ENCODE data around the gene ERGIC1. TPM values are rescaled to one million over a fixed set of nuclear protein-coding genes. Genes with fewer than 3 reads are reported as not detected.

Gene ERGIC1
- total RNA-seq, 3 donors from 2014 or later (not counting 1 experiment from before 2014, with no cell fraction given): 86.2 to 126 (median 121) TPM

DNA sequence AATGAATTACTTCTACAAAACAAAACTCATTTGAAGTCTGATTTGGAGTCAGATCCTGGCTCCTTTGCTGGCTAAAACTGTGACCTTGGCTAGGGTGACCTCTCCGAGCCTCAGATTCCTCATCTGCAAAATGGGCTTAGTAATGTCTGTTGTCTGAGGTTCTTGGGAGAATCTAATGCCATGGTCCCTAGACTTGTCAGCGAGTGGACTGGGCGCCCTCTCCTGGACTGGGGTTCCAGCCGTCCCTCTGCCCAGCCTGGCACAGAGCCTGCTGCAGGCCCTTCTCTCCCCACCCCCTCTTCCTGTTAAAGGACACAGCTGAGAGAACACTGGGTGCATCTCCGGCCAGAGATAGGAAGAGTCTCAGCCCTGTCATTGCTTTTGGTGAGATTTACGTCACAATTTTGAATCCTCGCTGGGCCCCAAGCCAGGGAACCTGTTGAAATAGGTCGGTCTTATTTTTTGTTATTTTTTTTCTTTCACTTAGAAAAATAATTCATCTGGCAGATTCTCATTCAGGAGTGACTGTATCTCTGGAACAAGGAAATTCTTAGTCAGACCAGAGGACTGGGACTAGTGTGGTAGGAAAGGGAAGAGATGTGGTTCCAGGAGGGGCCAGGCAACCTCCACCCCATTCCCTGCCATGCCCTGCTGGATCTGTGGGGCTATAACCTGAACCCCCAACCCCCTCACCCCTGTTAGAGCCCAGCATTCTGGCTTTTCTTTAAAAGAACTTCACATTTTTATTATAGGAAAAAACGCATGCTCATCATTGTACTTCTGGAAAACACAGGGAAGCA lies 77.0 kb downstream of the ERGIC1 start:
- peak; percentile 51 to 67 (median 59) for ATAC-seq
- H3K4me3 Mint-ChIP-seq: no peak overlapping the region
- peak in 1 of 2 donors; percentile 40 for DNase-seq

GRCh38 chr5:172911628-172911880 lies 77.5 kb downstream of the ERGIC1 start:
- WGBS (ENCODE audit: insufficient coverage): 96% methylated on average over 2 of the region's 2 CpGs
- DNase-seq (no peak), ATAC-seq (no peak)
- Mint-ChIP-seq H3K4me1 (peaks cover 7 to 20% of the 10 kb centered on the region in 2 donors), H3K9me3 (no peaks in the 10 kb centered on the region), H3K27ac (peak overlapping the region in 1 of 2 donors; percentile 59), H3K4me3 (no peak overlapping the region), H3K27me3 (ENCODE audit: low read depth in 2 of 2) (no peaks in the 10 kb centered on the region), H3K36me3 (no peaks in the 10 kb centered on the region)
- Histone ChIP-seq H3K27ac (ENCODE audit: low read length) (peak overlapping the region; percentile 60), H3K4me1 (ENCODE audit: control insufficient read depth, insufficient read depth, low read length) (peaks cover 9% of the 10 kb centered on the region), H3K27me3 (ENCODE audit: control insufficient read depth, insufficient read depth, low read length) (no peaks in the 10 kb centered on the region), H3K4me3 (ENCODE audit: low read length) (no peak overlapping the region), H3K36me3 (ENCODE audit: control insufficient read depth, insufficient read depth, low read length) (peaks cover 37% of the 10 kb centered on the region), H3K9me3 (ENCODE audit: control insufficient read depth, insufficient read depth, low read length) (no peaks in the 10 kb centered on the region)
- intact Hi-C loops (cut with micrococcal nuclease): no loop called here
- no peak for TF ChIP-seq CTCF (IDR thresholded peaks at IDR 0.05)

More for the DNA sequence above, 77.0 kb downstream of the ERGIC1 start:
- H3K4me3 ChIP-seq (ENCODE audit: low read length): no peak overlapping the region
- intact Hi-C loops (cut with micrococcal nuclease): no loop called here
- H3K27me3 Mint-ChIP-seq (ENCODE audit: low read depth in 2 of 2): no peaks in the 10 kb centered on the region
- no peaks in the 10 kb centered on the region for H3K36me3 Mint-ChIP-seq
- no peaks in the 10 kb centered on the region for H3K9me3 Mint-ChIP-seq
- no peaks in the 10 kb centered on the region for H3K9me3 ChIP-seq (ENCODE audit: control insufficient read depth, insufficient read depth, low read length)
- 66% methylated on average over 8 of the region's 9 CpGs for WGBS (ENCODE audit: insufficient coverage)
- peaks cover 9% of the 10 kb centered on the region for H3K4me1 ChIP-seq (ENCODE audit: control insufficient read depth, insufficient read depth, low read length)
- no peaks in the 10 kb centered on the region for H3K27me3 ChIP-seq (ENCODE audit: control insufficient read depth, insufficient read depth, low read length)
- H3K27ac Mint-ChIP-seq: peak overlapping the region; percentile 54 to 59
- no peak for TF ChIP-seq CTCF (IDR thresholded peaks at IDR 0.05)
- peaks cover 7 to 19% of the 10 kb centered on the region in 2 donors for H3K4me1 Mint-ChIP-seq
- H3K27ac ChIP-seq (ENCODE audit: low read length): peak overlapping the region; percentile 60
- peaks cover 34% of the 10 kb centered on the region for H3K36me3 ChIP-seq (ENCODE audit: control insufficient read depth, insufficient read depth, low read length)

DNA sequence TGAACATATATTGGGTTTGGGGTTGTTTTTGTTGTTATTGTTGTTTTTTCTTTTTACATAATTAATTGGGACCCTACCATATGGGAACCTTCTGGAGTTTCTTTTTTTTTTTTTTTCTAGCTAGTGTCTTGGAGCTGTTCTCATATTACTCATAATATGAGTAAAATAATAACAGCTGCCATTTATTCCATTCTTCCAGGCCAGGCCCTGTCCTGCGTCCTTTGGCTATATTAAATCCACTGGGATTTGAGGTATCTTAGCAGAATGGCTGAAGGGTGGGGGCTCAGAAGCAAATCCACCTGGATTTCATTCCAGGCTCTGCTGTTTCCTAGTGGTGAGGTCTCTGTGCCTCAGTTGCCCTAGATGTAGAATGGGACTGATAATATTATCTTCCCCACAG lies 77.9 kb downstream of the ERGIC1 start:
- H3K27me3 Mint-ChIP-seq (ENCODE audit: low read depth in 2 of 2): no peaks in the 10 kb centered on the region
- Histone ChIP-seq H3K27me3 (ENCODE audit: control insufficient read depth, insufficient read depth, low read length) (no peaks in the 10 kb centered on the region), H3K4me1 (ENCODE audit: control insufficient read depth, insufficient read depth, low read length) (peaks cover 9% of the 10 kb centered on the region), H3K36me3 (ENCODE audit: control insufficient read depth, insufficient read depth, low read length) (peaks cover 37% of the 10 kb centered on the region), H3K27ac (ENCODE audit: low read length) (no peak overlapping the region), H3K4me3 (ENCODE audit: low read length) (no peak overlapping the region), H3K9me3 (ENCODE audit: control insufficient read depth, insufficient read depth, low read length) (no peaks in the 10 kb centered on the region)
- no peak for TF ChIP-seq CTCF (IDR thresholded peaks at IDR 0.05)
- intact Hi-C loops (cut with micrococcal nuclease): no loop called here
- WGBS (ENCODE audit: insufficient coverage): 100% methylated on average over 1 of the region's 1 CpG
- H3K9me3 Mint-ChIP-seq: no peaks in the 10 kb centered on the region
- no peak overlapping the region for H3K27ac Mint-ChIP-seq
- no peaks in the 10 kb centered on the region for H3K36me3 Mint-ChIP-seq
- H3K4me1 Mint-ChIP-seq: peaks cover 9 to 24% of the 10 kb centered on the region in 2 donors
- ATAC-seq: no peak
- DNase-seq: no peak
- no peak overlapping the region for H3K4me3 Mint-ChIP-seq

Measured in natural killer cell (primary cell).